ENCODE measurements around the gene FBP1. TPM values are rescaled to one million over a fixed set of nuclear protein-coding genes. Genes with fewer than 3 reads are reported as not detected.
A peak's percentile ranks its signal among the peaks of the same experiment; 100 is the strongest.

FBP1 gene
- polyA plus RNA-seq, 3 donors = 82.2 to 95.5 (median 84.4) TPM

GRCh38 chr9:94613003-94613402, 26.3 kb downstream of the FBP1 start:
- no peak overlapping the region for H3K4me3 ChIP-seq (replicated peaks in 1 of 3; ENCODE audit: low read depth in 2 of 3, low read length in 3 of 3)
- no peak for DNase-seq
- no peak overlapping the region for H3K27ac Mint-ChIP-seq
- no peaks in the 10 kb centered on the region for H3K9me3 Mint-ChIP-seq
- H3K4me2 ChIP-seq (replicated peaks; ENCODE audit: extremely low read depth, low read length, poor library complexity, severe bottlenecking) = no peak overlapping the region
- no peak overlapping the region for H3K27ac ChIP-seq (ENCODE audit: low read depth in 1 of 2, low read length in 2 of 2)
- H3K9ac ChIP-seq (ENCODE audit: insufficient read depth, low read length, poor library complexity, severe bottlenecking) = no peak overlapping the region
- H3K36me3 Mint-ChIP-seq = peaks cover 73 to 96% of the 10 kb centered on the region in 2 donors
- H3K79me2 ChIP-seq (ENCODE audit: insufficient read depth, low read length) = no peaks in the 10 kb centered on the region
- intact Hi-C loops (cut with micrococcal nuclease) = no loop called here
- H3K4me1 ChIP-seq (ENCODE audit: control insufficient read depth in 1 of 2, insufficient read depth in 2 of 2, low read length in 2 of 2) = no peaks in the 10 kb centered on the region
- no peak for TF ChIP-seq CTCF (IDR thresholded peaks at IDR 0.05)
- no peaks in the 10 kb centered on the region for H3K27me3 ChIP-seq (ENCODE audit: control insufficient read depth in 2 of 2, insufficient read depth in 2 of 2, low read length in 2 of 2)
- no peak overlapping the region for H2AFZ ChIP-seq (ENCODE audit: insufficient read depth, low read depth, low read length, poor library complexity, severe bottlenecking)
- H3K4me3 Mint-ChIP-seq = no peak overlapping the region
- peaks cover 41 to 88% of the 10 kb centered on the region in 2 donors for H3K36me3 ChIP-seq (replicated peaks in 1 of 2; ENCODE audit: control insufficient read depth in 1 of 2, insufficient read depth in 2 of 2, low read length in 2 of 2)
- WGBS (ENCODE audit: insufficient coverage) = no CpG with 5 or more reads among the region's 3 CpGs
- H4K20me1 ChIP-seq (ENCODE audit: insufficient read depth, low read length) = peaks cover 6% of the 10 kb centered on the region
- H3K27me3 Mint-ChIP-seq (ENCODE audit: low read depth in 3 of 3) = peaks cover 0 to 4% (median 2%) of the 10 kb centered on the region in 3 donors
- no peaks in the 10 kb centered on the region for H3K9me3 ChIP-seq (replicated peaks in 1 of 2; ENCODE audit: control insufficient read depth in 1 of 2, insufficient read depth in 1 of 2, low read length in 2 of 2)
- H3K4me1 Mint-ChIP-seq = peaks cover 5% of the 10 kb centered on the region

GRCh38 chr9:94612071-94612470, 27.2 kb downstream of the FBP1 start:
- 50% methylated on average over 1 of the region's 7 CpGs for WGBS (ENCODE audit: insufficient coverage)
- no peaks in the 10 kb centered on the region for H3K4me1 ChIP-seq (ENCODE audit: control insufficient read depth in 1 of 2, insufficient read depth in 2 of 2, low read length in 2 of 2)
- peaks cover 6% of the 10 kb centered on the region for H4K20me1 ChIP-seq (ENCODE audit: insufficient read depth, low read length)
- no peaks in the 10 kb centered on the region for H3K79me2 ChIP-seq (ENCODE audit: insufficient read depth, low read length)
- H3K27ac ChIP-seq (ENCODE audit: low read depth in 1 of 2, low read length in 2 of 2) = no peak overlapping the region
- Mint-ChIP-seq H3K27me3 (ENCODE audit: low read depth in 3 of 3) (peaks cover 0 to 4% (median 2%) of the 10 kb centered on the region in 3 donors), H3K9me3 (no peaks in the 10 kb centered on the region), H3K4me1 (peaks cover 6% of the 10 kb centered on the region), H3K4me3 (no peak overlapping the region), H3K27ac (peak overlapping the region in 1 of 7 donors; percentile 73), H3K36me3 (peaks cover 73 to 95% of the 10 kb centered on the region in 2 donors)
- no peak overlapping the region for H3K4me3 ChIP-seq (replicated peaks in 1 of 3; ENCODE audit: low read depth in 2 of 3, low read length in 3 of 3)
- no peak for DNase-seq
- H2AFZ ChIP-seq (ENCODE audit: insufficient read depth, low read depth, low read length, poor library complexity, severe bottlenecking) = no peak overlapping the region
- H3K4me2 ChIP-seq (replicated peaks; ENCODE audit: extremely low read depth, low read length, poor library complexity, severe bottlenecking) = no peak overlapping the region
- no peak for TF ChIP-seq CTCF (IDR thresholded peaks at IDR 0.05)
- no peaks in the 10 kb centered on the region for H3K9me3 ChIP-seq (replicated peaks in 1 of 2; ENCODE audit: control insufficient read depth in 1 of 2, insufficient read depth in 1 of 2, low read length in 2 of 2)
- H3K9ac ChIP-seq (ENCODE audit: insufficient read depth, low read length, poor library complexity, severe bottlenecking) = no peak overlapping the region
- intact Hi-C loops (cut with micrococcal nuclease) = no loop called here
- no peaks in the 10 kb centered on the region for H3K27me3 ChIP-seq (ENCODE audit: control insufficient read depth in 2 of 2, insufficient read depth in 2 of 2, low read length in 2 of 2)
- H3K36me3 ChIP-seq (replicated peaks in 1 of 2; ENCODE audit: control insufficient read depth in 1 of 2, insufficient read depth in 2 of 2, low read length in 2 of 2) = peaks cover 38 to 88% of the 10 kb centered on the region in 2 donors
